IPS DF 19.7 (cell line): Measurements from ENCODE around the gene ZNF365.
"Not testable (repeated sequence)": the region's sequence is repeated elsewhere in the genome, so short reads cannot be mapped to it uniquely, and the experiment has no call there.

Experiments
- DNase-seq: peaks from one replicate; pipeline ENCODE4 v3.0.0-alpha.2; 2013; ENCODE audit warnings: low read depth, low spot score

ZNF365 gene

DNA sequence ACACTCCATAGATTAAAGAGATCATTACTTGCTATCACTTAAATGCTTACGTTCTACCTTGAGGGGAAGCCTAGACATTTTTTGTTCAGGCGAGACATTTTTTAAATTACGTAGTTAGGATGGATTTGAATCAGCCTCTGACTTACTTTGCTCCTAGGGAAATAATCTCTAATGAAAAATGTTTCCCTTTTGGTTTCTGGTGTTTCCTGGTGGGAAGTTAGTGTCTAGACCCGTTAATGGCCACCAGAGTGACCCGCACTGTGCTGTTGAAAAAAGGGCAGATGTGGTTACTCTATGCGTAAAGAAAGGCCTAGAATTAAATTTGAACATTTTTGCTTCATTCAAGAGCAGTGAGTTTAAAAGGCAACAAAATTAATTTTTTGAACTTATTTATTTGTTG lies 3.8 kb downstream of the ZNF365 start:
- DNase-seq = no peak

DNA sequence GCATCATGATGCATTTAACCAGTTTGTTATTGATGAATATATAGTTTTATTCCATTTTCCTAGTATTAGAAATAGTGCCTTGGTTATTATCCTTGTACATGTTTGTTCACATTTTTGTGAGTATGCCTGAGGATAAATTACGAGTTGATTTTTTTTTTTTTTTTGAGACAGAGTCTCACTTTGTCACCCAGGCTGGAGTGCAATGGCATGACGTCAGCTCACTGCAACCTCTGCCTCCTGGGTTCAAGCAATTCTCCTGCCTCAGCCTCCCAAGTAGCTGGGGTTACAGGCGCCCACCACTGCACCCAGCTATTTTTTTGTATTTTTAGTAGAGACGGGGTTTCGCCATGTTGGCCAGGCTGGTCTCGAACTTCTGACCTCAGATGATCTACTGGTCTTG lies 4.7 kb downstream of the ZNF365 start:
- not testable (repeated sequence) for DNase-seq

DNA sequence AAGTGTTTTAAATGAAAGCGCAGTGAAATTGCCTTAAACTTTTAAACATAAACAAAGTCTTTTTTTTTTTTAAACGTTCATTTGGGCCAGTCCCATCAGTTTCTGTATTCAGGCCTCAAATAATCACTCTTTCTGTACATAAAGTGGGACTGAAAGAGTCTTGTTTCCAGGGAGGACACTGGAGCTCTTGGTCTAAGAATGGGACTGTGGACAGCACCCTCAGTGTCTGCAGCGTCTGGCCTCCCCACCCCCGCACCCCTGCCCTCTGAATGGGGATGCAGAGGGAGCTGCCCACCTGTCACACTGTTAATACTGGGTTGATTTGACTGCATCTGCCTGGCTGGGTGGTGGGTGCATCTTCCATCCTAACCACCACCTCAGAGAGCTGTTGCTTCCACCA lies 5.2 kb downstream of the ZNF365 start:
- DNase-seq = no peak

DNA sequence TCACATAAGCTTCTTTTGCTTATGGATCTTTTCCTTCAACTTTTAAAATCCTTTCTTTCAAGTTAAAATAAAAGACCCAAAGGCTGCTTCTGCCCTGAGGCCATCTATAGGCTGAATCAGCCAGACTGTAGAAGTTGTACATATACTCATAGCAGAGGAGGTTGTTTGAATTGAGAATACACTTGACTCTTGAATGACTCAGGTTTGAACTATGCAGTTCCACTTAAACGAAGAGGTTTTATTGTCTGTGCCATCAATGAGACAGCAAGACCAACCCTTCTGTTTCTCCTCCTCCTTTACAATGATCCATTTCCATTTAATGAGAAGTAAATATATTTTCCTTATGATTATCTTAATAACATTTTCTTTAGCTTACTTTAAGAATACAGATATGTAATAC lies 5.8 kb downstream of the ZNF365 start:
- DNase-seq = no peak

DNA sequence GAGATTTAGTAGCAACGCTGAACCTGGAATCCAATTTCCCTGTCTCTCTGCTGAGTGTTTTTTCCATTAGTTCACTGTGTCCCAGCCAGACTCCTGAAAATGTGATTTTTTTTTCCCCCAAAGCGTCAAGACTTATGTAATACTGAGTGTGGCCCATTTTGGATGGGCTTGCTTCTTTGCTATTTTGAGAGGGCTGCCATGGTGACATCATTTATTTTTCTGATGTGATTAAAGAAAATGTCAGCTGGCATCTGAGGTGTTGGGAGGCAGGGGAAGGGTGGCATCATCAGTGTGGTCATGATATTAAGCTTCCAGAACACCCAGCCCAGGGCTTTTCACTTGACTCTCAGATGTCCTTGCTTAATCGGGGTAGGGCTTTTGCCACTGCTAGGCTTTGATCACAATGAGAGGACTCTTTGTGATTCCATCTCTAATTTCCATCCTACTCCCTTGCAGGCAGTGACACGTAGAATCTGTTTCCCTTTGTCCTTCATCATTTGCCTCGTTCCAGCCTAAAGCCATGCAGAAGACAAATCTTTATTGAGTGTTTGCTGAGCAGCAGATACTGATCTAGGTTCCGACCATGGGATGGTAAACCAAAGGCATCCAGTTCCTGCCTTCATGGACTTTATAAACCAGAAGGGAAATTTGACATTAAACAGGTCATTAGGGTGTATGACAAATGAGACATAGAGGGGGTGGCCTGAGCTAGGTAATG lies 7.4 kb downstream of the ZNF365 start:
- no peak for DNase-seq

DNA sequence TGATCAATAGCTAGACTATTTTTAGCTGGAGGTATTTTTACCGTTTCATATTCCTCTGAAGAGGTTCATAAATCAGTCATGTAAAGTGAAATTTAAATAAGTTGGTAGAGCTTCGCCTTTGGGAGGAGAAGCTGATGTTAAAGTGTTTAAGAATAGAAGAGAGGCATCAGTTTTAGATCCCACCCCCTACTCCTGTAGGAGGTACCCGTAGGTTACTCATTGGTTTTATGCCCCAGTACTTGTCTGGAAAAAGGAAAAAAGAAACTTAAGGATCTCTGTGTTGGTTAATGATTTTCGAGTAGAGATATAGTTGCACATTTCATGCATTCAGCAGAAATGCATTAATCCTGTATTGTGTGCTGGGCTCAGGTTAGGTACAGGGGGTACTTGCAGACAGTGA lies 8.7 kb downstream of the ZNF365 start:
- DNase-seq = no peak

DNA sequence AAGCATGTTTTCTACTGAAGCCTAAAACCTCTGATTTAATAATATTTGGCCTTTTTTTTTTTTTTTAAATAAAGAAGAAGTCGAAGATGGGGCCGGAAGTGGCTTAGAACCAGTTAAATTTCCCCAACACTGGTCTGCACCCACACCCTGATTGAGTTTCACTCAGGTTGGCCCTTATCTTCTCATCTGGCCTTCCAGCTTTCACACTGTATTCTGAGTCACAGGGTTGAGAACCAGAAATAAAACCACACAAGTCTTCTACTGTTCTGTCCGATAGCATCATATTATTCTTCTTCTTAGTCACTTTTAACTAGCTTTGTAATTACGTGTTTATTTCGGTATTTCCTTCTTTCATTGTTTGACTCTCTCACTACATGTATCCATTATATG lies 9.9 kb downstream of the ZNF365 start:
- DNase-seq = no peak

DNA sequence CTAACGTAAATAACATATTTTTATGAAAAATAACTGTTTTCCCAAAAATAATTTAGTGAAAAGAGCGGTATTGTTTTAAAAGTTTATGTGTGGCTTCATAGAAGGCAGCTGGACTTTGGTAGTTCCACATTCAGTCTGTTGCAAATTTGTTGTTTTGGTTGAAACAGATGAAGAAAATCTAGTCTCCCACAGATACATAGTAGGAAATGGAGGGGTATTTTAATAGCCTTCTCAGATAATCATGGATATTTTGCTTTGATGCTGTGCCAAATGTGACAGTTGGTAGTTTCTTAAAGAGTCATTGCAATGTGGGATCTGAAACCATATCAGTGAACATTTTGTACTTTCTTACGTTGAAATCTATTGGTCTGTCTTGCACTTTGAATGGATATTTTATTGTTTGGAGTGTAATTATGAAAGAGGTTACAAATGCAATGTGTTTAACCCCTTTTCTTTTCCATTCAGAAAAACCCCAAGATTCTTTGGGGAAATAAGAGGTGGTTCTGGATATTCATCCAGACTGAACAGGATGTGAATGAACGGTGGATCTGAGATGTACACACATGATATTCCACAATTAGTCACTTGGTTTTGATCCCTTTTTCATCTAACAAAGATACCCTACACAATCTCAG lies 10.4 kb downstream of the ZNF365 start:
- DNase-seq = no peak

DNA sequence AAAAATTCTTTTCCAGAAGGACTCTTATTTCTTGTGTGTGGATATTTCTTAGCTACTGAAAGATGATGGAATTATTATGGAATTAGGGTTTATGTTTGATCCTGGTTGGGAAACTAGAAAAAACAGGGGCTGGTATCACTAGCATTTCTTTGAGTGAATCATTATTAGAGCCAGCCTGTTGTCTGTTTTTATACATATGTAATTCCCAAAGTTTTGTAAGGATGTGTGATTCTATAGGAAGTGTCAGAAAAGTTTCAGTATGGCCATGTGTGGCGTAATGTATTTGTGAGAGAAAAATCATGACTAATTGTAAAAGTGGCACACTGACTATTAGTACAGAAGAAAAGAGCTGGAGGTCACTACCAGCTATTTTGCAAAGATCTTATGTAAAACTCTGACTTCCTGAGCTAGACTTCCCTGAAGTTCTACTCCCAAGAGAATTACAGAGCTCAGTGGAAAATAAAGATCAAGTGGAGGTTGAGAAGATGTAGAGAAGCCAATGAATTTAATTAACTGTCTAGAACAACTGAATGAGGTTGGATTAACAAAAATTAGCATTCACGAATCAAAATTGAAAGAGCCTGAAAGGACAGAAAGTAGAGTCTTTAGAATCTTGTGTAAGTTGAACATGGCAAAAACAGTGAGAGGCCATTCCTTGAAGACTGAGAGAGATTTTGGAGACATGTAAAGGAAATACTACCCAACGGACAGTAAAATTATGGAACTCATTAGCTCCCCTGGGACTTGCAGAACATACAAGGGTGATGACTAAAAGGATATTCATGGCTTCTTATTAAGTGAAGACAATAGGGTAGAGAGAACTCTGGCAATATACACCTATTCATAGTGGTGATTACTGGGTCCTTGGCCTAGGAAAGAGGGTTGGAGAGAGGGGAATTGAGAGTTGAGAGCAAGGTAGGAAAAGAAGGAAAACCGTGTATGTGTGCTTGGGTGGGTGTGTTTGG lies 12.5 kb downstream of the ZNF365 start:
- no peak for DNase-seq

DNA sequence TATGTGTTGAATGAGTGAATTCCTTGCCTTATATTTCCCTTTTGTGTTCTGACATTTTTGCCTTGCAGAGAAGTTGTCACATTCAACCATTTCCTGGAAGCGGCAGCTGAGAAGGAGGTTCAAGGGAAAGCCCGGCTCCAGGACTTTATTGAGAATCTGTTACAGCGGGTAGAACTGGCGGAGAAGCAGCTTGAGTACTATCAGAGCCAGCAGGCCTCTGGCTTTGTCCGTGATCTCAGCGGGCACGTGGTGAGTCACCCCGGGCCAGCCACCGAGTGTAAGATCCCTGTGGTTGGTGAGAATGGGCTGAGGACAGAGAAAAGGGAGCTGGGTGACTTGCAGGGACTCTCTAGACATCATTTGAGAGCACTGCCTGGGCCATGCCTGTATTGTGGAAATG lies 14.2 kb downstream of the ZNF365 start:
- DNase-seq = no peak

DNA sequence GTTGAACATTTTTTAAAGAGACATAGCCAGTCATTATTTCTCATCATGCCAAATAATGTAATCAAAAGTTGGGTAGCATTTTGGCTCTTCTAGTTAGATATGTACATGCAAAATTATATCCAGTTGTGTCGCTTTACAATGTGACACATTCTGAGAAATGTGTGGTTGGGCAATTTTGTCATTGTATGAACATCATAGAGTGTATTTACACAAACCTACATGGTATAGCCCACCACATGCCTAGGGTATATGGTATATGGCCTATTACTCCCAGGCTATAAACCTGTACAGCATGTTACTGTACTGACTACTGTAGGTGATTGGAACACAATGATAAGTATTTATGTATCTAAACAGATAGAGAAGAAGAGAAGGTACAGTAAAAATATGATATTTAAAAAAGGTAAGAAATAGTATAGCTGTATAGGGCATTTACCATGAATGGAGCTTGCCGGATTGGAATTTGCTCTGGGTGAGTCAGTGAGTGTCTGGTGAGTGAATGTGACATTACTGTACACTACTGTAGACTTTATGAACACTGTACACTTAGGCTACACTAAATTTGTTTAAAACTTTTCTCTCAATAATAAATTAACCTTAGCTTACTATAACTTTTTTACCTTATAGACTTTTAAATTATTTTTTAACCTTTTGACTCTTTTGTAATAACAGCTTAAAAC lies 16.5 kb downstream of the ZNF365 start:
- DNase-seq = no peak

DNA sequence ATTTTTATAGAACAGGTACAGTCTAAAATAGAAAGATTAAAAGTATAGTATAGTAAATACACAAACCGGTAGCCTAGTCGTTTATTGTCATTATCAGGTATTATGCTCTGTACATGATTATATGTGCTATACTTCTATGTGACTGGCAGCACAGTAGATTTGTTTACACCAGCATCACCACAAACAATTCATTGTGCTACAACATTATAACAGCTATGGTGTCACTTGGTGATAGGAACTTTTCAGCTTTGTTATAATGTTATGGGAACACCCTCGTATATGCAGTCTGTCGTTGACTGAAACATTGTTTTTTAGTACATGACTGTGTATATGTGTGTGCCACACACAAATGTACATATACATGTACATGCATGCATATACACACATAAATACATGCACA lies 19.1 kb downstream of the ZNF365 start:
- DNase-seq = no peak

DNA sequence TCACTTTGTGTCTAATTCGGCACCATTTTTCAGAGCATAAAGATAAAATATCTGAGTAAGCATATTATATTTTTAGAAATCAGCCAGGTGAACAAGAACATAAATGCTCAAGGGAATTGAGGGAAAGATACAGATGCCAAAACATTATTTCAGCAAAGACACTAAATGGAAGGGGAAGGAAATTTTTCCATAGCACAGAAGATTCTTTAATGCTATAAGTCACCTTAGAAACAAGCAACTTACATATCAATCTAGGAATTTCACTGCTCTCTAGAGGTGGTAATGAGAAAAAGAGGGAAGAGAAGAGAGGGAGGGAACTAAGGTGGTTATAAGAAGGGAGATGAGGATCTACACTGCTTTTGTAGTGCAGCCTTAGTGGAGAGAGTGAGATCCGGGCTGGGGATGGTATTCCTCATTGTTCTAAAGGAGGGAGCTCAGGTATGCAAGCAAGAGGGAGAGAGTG lies 20.4 kb downstream of the ZNF365 start:
- no peak for DNase-seq

DNA sequence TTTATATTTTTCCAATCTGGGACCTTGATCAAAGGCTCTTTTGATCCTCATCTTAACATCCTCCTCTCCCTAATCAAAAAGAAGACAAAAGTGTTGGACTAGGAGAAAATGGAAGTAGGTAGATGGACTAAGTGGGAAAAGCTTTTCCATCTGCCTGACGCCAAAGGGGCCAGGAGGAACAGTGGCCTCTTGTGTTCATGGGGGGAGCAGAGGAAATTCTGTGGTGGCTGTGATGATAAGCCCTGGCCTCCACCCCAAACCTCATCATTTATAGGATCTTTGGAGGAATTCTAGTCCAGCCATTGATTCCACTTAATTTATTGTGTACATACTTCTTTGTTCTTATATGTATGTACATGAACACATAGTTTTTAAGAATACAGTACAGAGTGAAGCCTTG lies 21.7 kb downstream of the ZNF365 start:
- no peak for DNase-seq

DNA sequence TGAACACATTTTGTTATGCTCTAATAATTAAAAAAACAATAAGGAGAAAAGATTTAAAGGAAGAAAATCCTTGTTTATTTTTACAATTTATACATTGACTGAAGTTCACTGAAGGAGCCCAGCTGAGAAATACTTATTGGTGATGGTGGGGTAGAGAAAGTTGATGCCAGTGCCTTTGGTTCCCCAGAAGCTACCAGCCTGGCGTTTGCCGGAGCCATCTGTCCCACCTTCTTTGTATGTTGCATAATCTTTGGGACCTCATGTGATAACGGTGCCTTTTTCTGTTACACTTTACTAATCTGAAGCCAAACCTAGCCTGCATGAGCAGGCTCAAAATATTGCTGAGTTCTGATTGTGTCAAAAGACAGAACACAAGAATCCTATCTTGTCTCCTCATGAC lies 22.7 kb downstream of the ZNF365 start:
- DNase-seq = no peak

DNA sequence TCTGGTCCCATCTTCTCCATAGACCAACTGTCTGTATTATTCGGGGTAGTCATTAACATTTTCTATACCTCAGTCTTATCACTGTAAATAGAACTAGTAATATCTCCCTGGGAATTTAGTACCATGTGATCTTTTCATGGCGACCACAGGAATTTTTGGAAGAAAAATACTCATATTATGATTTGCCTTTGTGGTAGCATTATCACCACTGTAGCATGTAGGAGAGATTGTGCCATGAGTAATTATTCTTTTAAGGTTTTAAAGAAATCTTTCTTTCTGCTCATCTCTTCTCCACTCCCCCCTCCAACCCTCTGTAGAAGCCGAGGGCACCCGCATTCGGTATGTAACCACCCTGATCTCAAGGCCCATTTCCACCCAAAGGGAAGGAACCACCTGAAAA lies 25.0 kb downstream of the ZNF365 start:
- DNase-seq = no peak

DNA sequence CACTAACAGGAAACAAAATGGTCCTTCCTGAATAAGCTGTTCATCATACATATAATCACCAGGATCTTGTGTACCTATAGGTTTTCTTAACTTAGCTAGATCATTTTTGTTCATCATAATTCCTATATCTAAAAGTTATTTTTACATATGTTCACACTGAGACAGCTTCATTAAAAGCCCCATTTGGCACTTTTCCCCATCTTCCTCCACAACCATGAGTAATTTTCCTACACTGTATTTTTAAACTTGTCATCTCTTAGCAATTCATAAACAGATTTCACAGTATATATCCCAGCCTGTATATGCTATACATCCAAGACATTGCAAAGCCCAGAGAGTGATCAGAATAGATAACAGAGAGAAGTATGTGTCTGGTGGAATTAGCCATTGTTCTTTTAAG lies 28.3 kb downstream of the ZNF365 start:
- DNase-seq = no peak

DNA sequence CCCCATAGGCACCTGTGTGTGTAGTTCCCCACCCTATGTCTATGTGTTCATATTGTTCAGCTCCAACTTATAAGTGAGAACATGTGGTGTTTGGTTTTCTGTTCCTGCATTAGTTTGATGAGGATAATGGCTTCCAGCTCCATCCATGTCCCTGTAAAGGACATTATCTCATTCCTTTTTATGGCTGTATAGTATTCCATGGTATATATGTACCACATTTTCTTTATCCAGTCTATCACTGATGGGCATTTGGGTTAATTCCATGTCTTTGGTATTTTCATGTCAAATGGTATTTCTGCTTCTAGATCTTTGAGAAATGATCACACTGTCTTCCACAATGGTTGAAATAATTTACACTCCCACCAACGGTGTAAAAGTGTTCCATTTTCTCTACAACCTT lies 36.4 kb downstream of the ZNF365 start:
- not testable (repeated sequence) for DNase-seq

DNA sequence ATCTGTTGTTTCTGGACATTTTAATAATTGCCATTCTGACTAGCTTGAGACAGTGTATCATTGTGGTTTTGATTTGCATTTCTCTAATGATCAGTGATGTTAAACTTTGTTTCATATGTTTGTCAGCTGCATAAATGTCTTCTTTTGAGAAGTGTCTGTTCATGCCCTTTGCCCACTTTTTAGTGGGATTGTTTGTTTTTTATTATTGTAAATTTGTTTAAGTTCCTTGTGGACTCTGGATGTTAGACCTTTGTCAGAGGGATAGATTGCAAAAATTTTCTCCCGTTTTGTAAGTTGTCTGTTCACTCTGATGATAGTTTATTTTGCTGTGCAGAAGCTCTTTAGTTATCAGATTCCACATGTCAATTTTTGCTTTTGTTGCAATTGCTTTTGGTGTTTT lies 36.8 kb downstream of the ZNF365 start:
- not testable (repeated sequence) for DNase-seq

DNA sequence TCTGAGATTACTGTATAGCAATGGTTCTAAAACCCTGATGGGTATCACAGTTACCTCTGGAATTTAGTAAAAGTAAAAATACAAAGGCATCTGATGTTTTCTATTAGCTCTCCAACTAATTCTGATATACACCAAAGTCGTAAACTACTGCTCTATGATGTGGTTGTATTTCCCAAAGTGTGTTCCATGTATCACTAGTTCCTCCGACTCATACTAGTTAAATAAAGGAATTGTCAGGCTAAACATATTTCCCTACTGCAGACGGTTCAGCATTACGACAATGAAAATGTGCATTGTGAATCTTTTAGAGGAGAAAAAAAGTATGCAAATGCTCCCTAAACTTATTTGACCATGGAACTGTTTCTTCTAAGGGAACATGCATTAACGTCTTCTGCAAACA lies 38.9 kb downstream of the ZNF365 start:
- no peak for DNase-seq

DNA sequence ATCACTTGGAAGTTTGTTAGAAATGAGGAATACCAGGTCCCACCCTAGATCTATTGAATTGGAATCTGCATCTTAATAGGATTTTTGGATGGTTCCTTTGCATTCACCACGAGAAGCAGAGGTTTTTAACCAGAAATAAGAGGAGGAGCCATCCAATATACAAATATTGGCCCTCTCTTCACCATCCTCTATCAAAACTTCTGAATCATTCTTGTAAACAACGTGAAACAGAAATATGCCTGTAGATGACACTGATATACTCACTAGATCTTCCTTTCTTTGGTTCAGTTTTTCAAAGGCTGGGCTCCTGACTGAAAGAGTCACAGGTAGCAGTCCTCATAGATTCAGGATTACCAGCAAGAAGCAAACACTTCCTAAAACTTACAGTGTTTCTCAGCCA lies 39.5 kb downstream of the ZNF365 start:
- no peak for DNase-seq

DNA sequence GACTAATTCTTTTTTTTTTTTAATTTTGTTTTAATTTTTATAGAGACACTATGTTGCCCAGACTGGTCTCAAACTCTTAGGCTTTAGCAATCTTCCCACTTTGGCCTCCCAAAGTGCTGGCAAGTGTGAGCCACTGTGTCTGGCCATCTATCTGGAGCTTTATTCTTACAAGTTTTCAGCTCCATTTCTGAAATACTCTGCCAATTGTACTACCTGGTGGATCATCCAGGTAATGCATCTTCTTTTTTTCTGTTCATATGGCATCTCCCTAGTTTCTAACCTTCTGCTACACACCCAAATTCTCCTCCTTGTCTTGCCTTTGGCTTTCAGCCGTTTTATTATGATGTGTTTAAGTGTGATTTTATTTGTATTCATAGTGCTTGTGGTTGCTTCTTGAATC lies 40.2 kb downstream of the ZNF365 start:
- DNase-seq = no peak
